ENCODE data around the gene ELOVL6. TPM values are rescaled to one million over a fixed set of nuclear protein-coding genes. Genes with fewer than 3 reads are reported as not detected.
"Not testable (repeated sequence)": the region's sequence is repeated elsewhere in the genome, so short reads cannot be mapped to it uniquely, and the experiment has no call there.

ELOVL6 gene
- total RNA-seq, 4 donors from 2014 or later = 3.4 to 25.9 (median 11.4) TPM

GRCh38 chr4:110224142-110224541 is 25.7 kb upstream of the ELOVL6 start:
- Histone ChIP-seq H3K4me1 (no peaks in the 10 kb centered on the region), H3K4me3 (no peak overlapping the region), H3K9me3 (no peaks in the 10 kb centered on the region), H3K27me3 (no peaks in the 10 kb centered on the region), H3K36me3 (no peaks in the 10 kb centered on the region), H3K27ac (no peak overlapping the region)
- TF ChIP-seq EP300 (IDR thresholded peaks at IDR 0.05; ENCODE audit: low read depth) (no peak), POLR2AphosphoS5 (IDR thresholded peaks at IDR 0.05) (no peak), POLR2A (IDR thresholded peaks at IDR 0.05) (no peak)
- TF ChIP-seq, protein P1, sequence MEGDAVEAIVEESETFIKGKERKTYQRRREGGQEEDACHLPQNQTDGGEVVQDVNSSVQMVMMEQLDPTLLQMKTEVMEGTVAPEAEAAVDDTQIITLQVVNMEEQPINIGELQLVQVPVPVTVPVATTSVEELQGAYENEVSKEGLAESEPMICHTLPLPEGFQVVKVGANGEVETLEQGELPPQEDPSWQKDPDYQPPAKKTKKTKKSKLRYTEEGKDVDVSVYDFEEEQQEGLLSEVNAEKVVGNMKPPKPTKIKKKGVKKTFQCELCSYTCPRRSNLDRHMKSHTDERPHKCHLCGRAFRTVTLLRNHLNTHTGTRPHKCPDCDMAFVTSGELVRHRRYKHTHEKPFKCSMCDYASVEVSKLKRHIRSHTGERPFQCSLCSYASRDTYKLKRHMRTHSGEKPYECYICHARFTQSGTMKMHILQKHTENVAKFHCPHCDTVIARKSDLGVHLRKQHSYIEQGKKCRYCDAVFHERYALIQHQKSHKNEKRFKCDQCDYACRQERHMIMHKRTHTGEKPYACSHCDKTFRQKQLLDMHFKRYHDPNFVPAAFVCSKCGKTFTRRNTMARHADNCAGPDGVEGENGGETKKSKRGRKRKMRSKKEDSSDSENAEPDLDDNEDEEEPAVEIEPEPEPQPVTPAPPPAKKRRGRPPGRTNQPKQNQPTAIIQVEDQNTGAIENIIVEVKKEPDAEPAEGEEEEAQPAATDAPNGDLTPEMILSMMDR (IDR thresholded peaks at IDR 0.05) = no peak
- in situ Hi-C loops (cut with MboI; ENCODE audit: low pct_ligation_motif_present in 1 of 4, low pct_unique_long_range_greater_than_20kb in 1 of 4, low sequenced_read_pairs in 3 of 4) (loop anchor here in 2 of 4 donors (25.0 kb wide), 2 partner anchors 187 to 288 kb away; no protein-coding TSS in a partner anchor), intact Hi-C loops (cut with DNase I; ENCODE audit: low total_unique reads) (loop anchor here (5.0 kb wide), 1 partner anchor 1327 kb away; no protein-coding TSS in a partner anchor)
- 64 to 78% methylated on average over 2 of the region's 2 CpGs for WGBS, 2 donors (ENCODE audit: low coverage in 1 of 2)
- no peak for DNase-seq

- not testable (repeated sequence) for H3K4me1 ChIP-seq
These were observed 20.5 kb upstream of the ELOVL6 start for GRCh38 chr4:110218935-110219334.

GRCh38 chr4:110217181-110217580 is 18.8 kb upstream of the ELOVL6 start:
- DNase-seq, H3K9me3 ChIP-seq, H3K27ac ChIP-seq, H3K27me3 ChIP-seq, H3K4me1 ChIP-seq, H3K36me3 ChIP-seq, H3K4me3 ChIP-seq: not testable (repeated sequence)
- WGBS, 2 donors (ENCODE audit: low coverage in 1 of 2) = 75 to 79% methylated on average over 2 to 4 of the region's 4 CpGs
- in situ Hi-C loops (cut with MboI; ENCODE audit: low pct_ligation_motif_present in 1 of 4, low pct_unique_long_range_greater_than_20kb in 1 of 4, low sequenced_read_pairs in 3 of 4) (loop anchor here in 2 of 4 donors (25.0 kb wide), 2 partner anchors 180 to 295 kb away; no protein-coding TSS in a partner anchor), intact Hi-C loops (cut with DNase I; ENCODE audit: low total_unique reads) (loop anchor here (10.0 kb wide), 1 partner anchor 172 kb away; no protein-coding TSS in a partner anchor)

More at GRCh38 chr4:110218935-110219334, 20.5 kb upstream of the ELOVL6 start:
- H3K27ac ChIP-seq, H3K4me3 ChIP-seq, H3K36me3 ChIP-seq, H3K9me3 ChIP-seq, DNase-seq, H3K27me3 ChIP-seq: not testable (repeated sequence)
- in situ Hi-C loops (cut with MboI; ENCODE audit: low pct_ligation_motif_present in 1 of 4, low pct_unique_long_range_greater_than_20kb in 1 of 4, low sequenced_read_pairs in 3 of 4) (loop anchor here in 2 of 4 donors (25.0 kb wide), 2 partner anchors 182 to 293 kb away; no protein-coding TSS in a partner anchor), intact Hi-C loops (cut with DNase I; ENCODE audit: low total_unique reads) (loop anchor here (10.0 kb wide), 1 partner anchor 174 kb away; no protein-coding TSS in a partner anchor)
- WGBS, 2 donors (ENCODE audit: low coverage in 1 of 2) = 83 to 87% methylated on average over 1 of the region's 1 CpG

GRCh38 chr4:110216129-110216528 is 17.7 kb upstream of the ELOVL6 start:
- H3K27me3 ChIP-seq = no peaks in the 10 kb centered on the region
- H3K4me1 ChIP-seq = peaks cover 0 to 2% (median 0%) of the 10 kb centered on the region in 4 donors
- in situ Hi-C loops (cut with MboI; ENCODE audit: low pct_ligation_motif_present in 1 of 4, low pct_unique_long_range_greater_than_20kb in 1 of 4, low sequenced_read_pairs in 3 of 4) (loop anchor here in 2 of 4 donors (25.0 kb wide), 2 partner anchors 179 to 296 kb away; no protein-coding TSS in a partner anchor), intact Hi-C loops (cut with DNase I; ENCODE audit: low total_unique reads) (loop anchor here (10.0 kb wide), 1 partner anchor 171 kb away; no protein-coding TSS in a partner anchor)
- 82 to 91% methylated on average over 5 to 6 of the region's 6 CpGs for WGBS, 2 donors (ENCODE audit: low coverage in 1 of 2)
- no peaks in the 10 kb centered on the region for H3K36me3 ChIP-seq
- TF ChIP-seq POLR2AphosphoS5 (IDR thresholded peaks at IDR 0.05) (no peak), EP300 (IDR thresholded peaks at IDR 0.05; ENCODE audit: low read depth) (no peak), POLR2A (IDR thresholded peaks at IDR 0.05) (no peak)
- TF ChIP-seq, protein P1 (IDR thresholded peaks at IDR 0.05) = no peak
- H3K9me3 ChIP-seq = no peaks in the 10 kb centered on the region
- H3K4me3 ChIP-seq = no peak overlapping the region
- DNase-seq = no peak
- no peak overlapping the region for H3K27ac ChIP-seq

DNA sequence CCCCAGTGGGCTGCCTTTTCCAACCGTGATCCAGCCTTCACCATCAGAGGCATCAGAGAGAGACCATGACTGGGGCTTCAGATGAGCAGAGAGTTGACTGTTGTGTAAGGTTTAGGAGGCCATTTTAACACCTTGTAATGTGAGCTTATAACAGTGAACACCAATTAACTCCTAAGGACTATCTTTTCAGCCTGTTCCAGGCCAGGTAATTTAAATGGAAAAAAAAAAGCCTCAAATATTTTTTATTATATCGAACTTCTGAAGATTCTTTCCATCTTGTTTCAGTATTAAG is 13.3 kb upstream of the ELOVL6 start:
- H3K9me3 ChIP-seq = no peaks in the 10 kb centered on the region
- WGBS, 2 donors (ENCODE audit: low coverage in 1 of 2) = 63 to 100% methylated on average over 1 to 2 of the region's 2 CpGs
- DNase-seq = no peak
- peaks cover 0 to 3% (median 0%) of the 10 kb centered on the region in 4 donors for H3K4me1 ChIP-seq
- no peak overlapping the region for H3K27ac ChIP-seq
- H3K4me3 ChIP-seq = no peak overlapping the region
- in situ Hi-C loops (cut with MboI; ENCODE audit: low pct_ligation_motif_present in 1 of 4, low pct_unique_long_range_greater_than_20kb in 1 of 4, low sequenced_read_pairs in 3 of 4) = loop anchor here in 2 of 4 donors (25.0 kb wide), 2 partner anchors 174 to 301 kb away; no protein-coding TSS in a partner anchor
- intact Hi-C loops (cut with DNase I; ENCODE audit: low total_unique reads) = loop anchor here (10.0 kb wide), 1 partner anchor 167 kb away; no protein-coding TSS in a partner anchor
- H3K36me3 ChIP-seq = no peaks in the 10 kb centered on the region
- H3K27me3 ChIP-seq = no peaks in the 10 kb centered on the region
- TF ChIP-seq POLR2A (IDR thresholded peaks at IDR 0.05) = no peak
- TF ChIP-seq, protein P1 (IDR thresholded peaks at IDR 0.05) = no peak
- no peak for TF ChIP-seq POLR2AphosphoS5 (IDR thresholded peaks at IDR 0.05)
- TF ChIP-seq EP300 (IDR thresholded peaks at IDR 0.05; ENCODE audit: low read depth) = no peak

All from transverse colon (tissue), 4 donors.